GM12874 (cell line): ENCODE results near the gene ARID5B.

Experiments used
- TF ChIP-seq, protein P1 (sequence below): IDR thresholded peaks from 2 replicates; pipeline ENCODE4 v1.5.1; 2011; ENCODE audit warnings: low read depth, mild to moderate bottlenecking, control low read depth, low read length, moderate library complexity; ENCODE audit not compliant: insufficient read depth

The ARID5B gene

DNA sequence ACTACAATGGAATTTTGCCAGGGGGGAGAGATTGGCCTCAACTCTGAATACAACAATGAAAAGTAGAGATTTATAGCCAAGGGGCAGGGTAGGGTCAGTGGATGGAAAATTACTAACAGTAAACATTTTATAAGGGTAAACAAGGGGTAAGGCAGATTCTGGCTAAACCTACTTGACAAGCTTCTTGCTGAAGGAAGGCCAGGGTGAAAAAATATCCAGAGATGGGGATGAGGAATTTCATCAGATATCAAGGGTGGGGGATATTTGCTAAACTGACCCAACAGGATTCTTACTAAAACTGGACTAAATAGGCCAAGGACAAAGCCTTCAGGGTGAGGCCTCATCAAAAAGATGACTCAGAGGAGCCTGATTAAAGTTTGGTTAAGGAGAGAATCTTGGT is 210.8 kb downstream of the ARID5B start:
- TF ChIP-seq, protein P1, sequence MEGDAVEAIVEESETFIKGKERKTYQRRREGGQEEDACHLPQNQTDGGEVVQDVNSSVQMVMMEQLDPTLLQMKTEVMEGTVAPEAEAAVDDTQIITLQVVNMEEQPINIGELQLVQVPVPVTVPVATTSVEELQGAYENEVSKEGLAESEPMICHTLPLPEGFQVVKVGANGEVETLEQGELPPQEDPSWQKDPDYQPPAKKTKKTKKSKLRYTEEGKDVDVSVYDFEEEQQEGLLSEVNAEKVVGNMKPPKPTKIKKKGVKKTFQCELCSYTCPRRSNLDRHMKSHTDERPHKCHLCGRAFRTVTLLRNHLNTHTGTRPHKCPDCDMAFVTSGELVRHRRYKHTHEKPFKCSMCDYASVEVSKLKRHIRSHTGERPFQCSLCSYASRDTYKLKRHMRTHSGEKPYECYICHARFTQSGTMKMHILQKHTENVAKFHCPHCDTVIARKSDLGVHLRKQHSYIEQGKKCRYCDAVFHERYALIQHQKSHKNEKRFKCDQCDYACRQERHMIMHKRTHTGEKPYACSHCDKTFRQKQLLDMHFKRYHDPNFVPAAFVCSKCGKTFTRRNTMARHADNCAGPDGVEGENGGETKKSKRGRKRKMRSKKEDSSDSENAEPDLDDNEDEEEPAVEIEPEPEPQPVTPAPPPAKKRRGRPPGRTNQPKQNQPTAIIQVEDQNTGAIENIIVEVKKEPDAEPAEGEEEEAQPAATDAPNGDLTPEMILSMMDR: no peak

DNA sequence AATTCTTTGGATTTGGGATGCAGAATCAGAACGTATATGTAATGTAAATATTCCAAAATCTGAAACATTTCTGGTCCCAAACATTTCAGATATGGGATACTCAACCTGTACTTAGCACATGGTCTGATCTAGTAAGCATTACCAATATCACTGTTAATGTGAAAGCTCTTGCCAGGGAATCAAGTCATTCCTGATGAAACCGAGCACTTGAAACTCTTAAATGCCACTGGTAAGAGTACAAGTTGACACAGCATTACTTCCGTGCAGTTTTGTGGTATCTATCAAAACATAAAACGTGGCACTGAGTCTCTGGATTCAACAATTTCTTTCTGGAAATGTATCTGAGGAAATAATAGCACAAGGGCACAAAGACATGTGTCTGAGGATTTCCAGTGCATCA is 211.5 kb downstream of the ARID5B start:
- TF ChIP-seq, protein P1: no peak

DNA sequence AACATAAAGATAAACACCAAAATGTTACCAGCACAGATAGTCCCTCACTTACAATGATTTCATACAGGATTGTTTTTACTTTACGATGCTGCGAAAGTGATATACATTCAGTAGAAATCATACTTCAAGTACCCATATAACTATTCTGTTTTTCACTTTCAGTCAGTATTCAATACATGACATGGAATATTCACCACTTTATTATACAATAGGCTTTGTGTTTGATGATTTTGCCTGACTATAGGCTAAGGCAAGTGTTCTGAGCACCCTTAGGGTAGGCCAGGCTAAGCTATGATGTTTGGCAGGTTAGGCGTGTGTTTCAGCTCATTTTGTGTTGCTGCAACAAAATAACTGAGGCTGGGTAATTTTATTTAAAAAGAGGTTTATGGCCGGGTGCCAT is 212.2 kb downstream of the ARID5B start:
- TF ChIP-seq, protein P1: no peak

DNA sequence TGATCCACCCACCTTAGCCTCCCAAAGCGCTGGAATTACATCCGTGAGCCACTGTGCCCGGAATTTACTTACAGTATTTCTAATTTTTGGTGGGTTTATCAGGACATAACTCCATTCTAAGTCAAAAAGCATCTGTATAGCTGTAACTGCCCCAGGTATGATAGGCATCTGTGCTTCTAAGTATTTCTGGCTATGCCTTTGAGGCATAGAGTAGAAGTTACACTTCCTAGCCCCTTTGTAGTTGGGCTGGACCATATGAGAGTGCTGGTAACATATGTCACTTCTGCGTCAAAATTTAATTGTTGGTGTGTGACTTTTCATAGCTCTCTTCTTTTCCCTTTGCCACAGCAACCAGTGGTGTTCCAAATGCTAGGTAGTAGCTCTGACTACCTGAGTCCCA is 213.8 kb downstream of the ARID5B start:
- TF ChIP-seq, protein P1: no peak

DNA sequence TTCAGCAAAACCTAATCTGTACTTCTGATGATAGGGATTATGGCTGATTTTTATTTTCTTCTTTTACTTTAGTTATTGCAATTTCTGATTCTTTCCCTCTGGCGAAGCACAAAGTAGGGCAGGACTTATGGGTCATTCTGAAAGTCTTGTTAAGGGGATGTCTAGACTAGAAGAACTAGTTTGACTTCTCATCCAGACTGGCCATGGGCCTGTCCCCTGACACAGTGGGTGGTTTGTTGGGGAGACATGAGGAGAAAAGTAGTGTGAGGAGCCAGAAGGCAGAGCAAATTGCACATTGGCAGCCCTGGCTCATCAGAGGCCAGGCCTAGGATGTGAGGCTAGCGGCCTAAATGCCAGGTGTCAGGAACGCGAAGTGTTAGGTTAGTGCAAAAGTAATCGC is 214.3 kb downstream of the ARID5B start:
- TF ChIP-seq, protein P1: no peak

DNA sequence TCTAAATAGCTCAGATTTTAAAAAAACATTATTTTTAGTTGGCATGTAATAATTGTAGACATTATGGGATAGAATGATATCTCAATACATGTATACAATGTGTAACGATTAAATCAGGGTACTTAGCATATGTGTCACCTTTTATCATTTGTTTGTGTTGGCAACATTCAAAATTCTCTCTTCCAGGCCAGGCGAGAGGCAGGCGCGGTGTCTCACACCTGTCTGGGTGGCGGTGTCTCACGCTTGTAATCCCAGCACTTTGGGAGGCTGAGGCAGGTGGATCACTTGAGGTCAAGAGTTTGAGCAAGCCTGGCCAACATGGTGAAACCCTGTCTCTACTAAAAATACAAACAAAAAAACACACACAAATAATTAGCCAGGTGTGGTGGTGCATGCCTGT is 215.4 kb downstream of the ARID5B start:
- TF ChIP-seq, protein P1: no peak

DNA sequence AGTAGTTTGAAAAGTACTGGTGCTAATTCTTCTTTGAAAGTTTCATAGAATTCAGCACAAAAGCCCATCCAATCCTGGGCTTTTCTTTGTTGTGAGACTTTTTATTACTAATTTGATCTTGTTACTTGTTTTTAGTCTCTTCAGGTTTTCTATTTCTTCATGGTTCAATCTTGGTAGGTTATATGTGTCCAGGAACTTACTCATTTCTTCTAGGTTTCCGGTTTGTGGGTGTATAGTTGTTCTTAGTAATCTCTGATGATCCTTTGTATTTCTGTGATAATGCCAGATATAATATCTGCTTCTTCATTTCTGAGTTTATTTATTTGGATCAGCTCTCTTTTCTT is 219.7 kb downstream of the ARID5B start:
- TF ChIP-seq, protein P1: no peak

DNA sequence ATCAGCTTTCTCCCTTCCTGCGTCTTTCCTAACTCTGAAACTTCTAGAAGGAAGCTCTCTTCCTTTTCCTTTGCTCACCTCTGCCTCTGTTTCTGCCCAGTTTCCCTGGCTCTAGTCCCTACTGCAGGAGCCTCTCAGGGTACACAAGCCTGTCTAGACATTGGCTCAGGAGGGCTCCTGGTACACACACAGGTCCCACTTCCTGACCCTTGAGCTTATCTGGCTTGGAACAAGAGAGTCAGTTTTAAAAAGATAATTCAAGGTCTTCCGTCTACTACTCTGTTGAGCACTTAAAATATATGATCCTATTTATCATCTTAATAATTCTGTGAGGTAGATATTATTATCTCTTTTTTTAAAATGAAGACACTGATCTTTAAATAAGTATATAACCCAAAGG is 226.5 kb downstream of the ARID5B start:
- TF ChIP-seq, protein P1: no peak
